HG03342 (cell line): Measurements from ENCODE around the gene ERG.

ENCODE experiments used
- ATAC-seq: cut with Tn5 transposase; IDR thresholded peaks from one replicate; pipeline ENCODE4 v1.9.1; 2021; ENCODE audit warnings: mild to moderate bottlenecking, moderate library complexity; ENCODE audit not compliant: unreplicated experiment

The ERG gene

GRCh38 chr21:38500073-38500472, 1.8 kb upstream of the ERG start:
- no peak for ATAC-seq

- no peak for ATAC-seq
Measured at GRCh38 chr21:38499296-38499695, 1.0 kb upstream of the ERG start.

GRCh38 chr21:38496224-38496623, 2.1 kb downstream of the ERG start:
- ATAC-seq, result no peak

- no peak for ATAC-seq
Measured at GRCh38 chr21:38495696-38496095, 2.6 kb downstream of the ERG start.

- ATAC-seq, result no peak
Measured at GRCh38 chr21:38495242-38495641, 3.0 kb downstream of the ERG start.

- ATAC-seq, result no peak
Measured at GRCh38 chr21:38494703-38495102, 3.6 kb downstream of the ERG start.

GRCh38 chr21:38494251-38494642, 4.0 kb downstream of the ERG start:
- no peak for ATAC-seq

GRCh38 chr21:38493549-38494250, 4.6 kb downstream of the ERG start:
- no peak for ATAC-seq

- no peak for ATAC-seq
Measured at GRCh38 chr21:38492007-38492406, 6.3 kb downstream of the ERG start.

- ATAC-seq, result no peak
Measured at GRCh38 chr21:38491536-38491935, 6.7 kb downstream of the ERG start.

- no peak for ATAC-seq
Measured at GRCh38 chr21:38490411-38491020, 7.8 kb downstream of the ERG start.

GRCh38 chr21:38489729-38490128, 8.5 kb downstream of the ERG start:
- no peak for ATAC-seq

- no peak for ATAC-seq
Measured at GRCh38 chr21:38489271-38489652, 9.0 kb downstream of the ERG start.

GRCh38 chr21:38488640-38489270, 9.5 kb downstream of the ERG start:
- no peak for ATAC-seq

GRCh38 chr21:38487901-38488639, 10.2 kb downstream of the ERG start:
- ATAC-seq, result no peak

- no peak for ATAC-seq
Measured at GRCh38 chr21:38486706-38487105, 11.6 kb downstream of the ERG start.

- ATAC-seq, result no peak
Measured at GRCh38 chr21:38486221-38486620, 12.1 kb downstream of the ERG start.

GRCh38 chr21:38479641-38480525, 18.4 kb downstream of the ERG start:
- no peak for ATAC-seq

- no peak for ATAC-seq
Measured at GRCh38 chr21:38478782-38479181, 19.5 kb downstream of the ERG start.

- ATAC-seq, result no peak
Measured at GRCh38 chr21:38477226-38477625, 21.1 kb downstream of the ERG start.

- no peak for ATAC-seq
Measured at GRCh38 chr21:38476385-38476784, 21.9 kb downstream of the ERG start.
